IMR-90 (cell line): Measurements from ENCODE around the gene TNS1. TPM values are rescaled to one million over a fixed set of nuclear protein-coding genes. Genes with fewer than 3 reads are reported as not detected.

Experiments
- ATAC-seq: fragments of 200-7000 bp; cut with Tn5 transposase; 2 replicates; pipeline ENCODE4 v1.9.1; 2020; ENCODE audit warnings: low read depth, mild to moderate bottlenecking, moderate library complexity
- BruUV-seq: library from RNA; stranded (reverse); fragments of 400-500 nt; replicated peaks from 2 replicates; lab custom pipeline; 2021; lab: Mats Ljungman, UMichigan
- CTCF ChIA-PET: fragments of 300-600 bp; formaldehyde crosslinking; extraction: SDS; loops from one replicate; lab custom pipeline; 2021; ENCODE audit warnings: antibody characterized with exemption; lab: Yijun Ruan, JAX
- POLR2A ChIA-PET: fragments of 300-600 bp; sonication (Branson Sonifier 250); formaldehyde crosslinking; loops from one replicate; lab custom pipeline; 2022; ENCODE audit warnings: antibody characterized with exemption; ENCODE audit not compliant: unreplicated experiment; lab: Charles Lee
- DNase-seq: peaks from one replicate; pipeline ENCODE4 v3.0.0; 2013
- H2AFZ ChIP-seq: replicated peaks from 2 replicates; pipeline ENCODE3; 2013; ENCODE audit warnings: low read length, mild to moderate bottlenecking; ENCODE audit not compliant: poor library complexity
- H2AK5ac ChIP-seq: 2 replicates; pipeline ENCODE4 v1.6.1; 2013; ENCODE audit warnings: low read depth, low read length, inconsistent platforms
- H2AK9ac ChIP-seq: replicated peaks from 2 replicates; pipeline ENCODE3; 2013; ENCODE audit warnings: mild to moderate bottlenecking, low read depth, low read length, moderate library complexity; ENCODE audit not compliant: poor library complexity
- H2BK120ac ChIP-seq: 2 replicates; pipeline ENCODE4 v1.6.1; 2013; ENCODE audit warnings: low read depth, low read length, inconsistent platforms
- H2BK15ac ChIP-seq: 3 replicates; pipeline ENCODE4 v1.6.1; 2013; ENCODE audit warnings: low read depth, low read length, inconsistent platforms
- H2BK20ac ChIP-seq: 2 replicates; pipeline ENCODE4 v1.6.1; 2013; ENCODE audit warnings: low read depth, mild to moderate bottlenecking, inconsistent platforms, low read length, moderate library complexity
- H2BK5ac ChIP-seq: 2 replicates; pipeline ENCODE4 v1.6.1; 2013; ENCODE audit warnings: mild to moderate bottlenecking, low read depth, low read length, inconsistent platforms; ENCODE audit not compliant: poor library complexity, severe bottlenecking
- H3K14ac ChIP-seq: replicated peaks from 2 replicates; pipeline ENCODE4 v1.6.1; 2013; ENCODE audit warnings: low read depth, low read length, inconsistent platforms
- H3K18ac ChIP-seq: 2 replicates; pipeline ENCODE4 v1.6.1; 2013; ENCODE audit warnings: low read depth, low read length, control low read depth
- H3K23ac ChIP-seq: 2 replicates; pipeline ENCODE4 v1.6.1; 2013; ENCODE audit warnings: low read depth, low read length, inconsistent platforms
- H3K27ac ChIP-seq: 2 replicates; pipeline ENCODE4 v1.5.1; 2013; ENCODE audit warnings: mild to moderate bottlenecking, control low read depth, low read length; ENCODE audit not compliant: insufficient read depth
- H3K27me3 ChIP-seq: 2 replicates; pipeline ENCODE4 v1.6.1; 2013; ENCODE audit warnings: low read length; ENCODE audit not compliant: control insufficient read depth, insufficient read depth
- H3K36me3 ChIP-seq: 2 replicates; pipeline ENCODE4 v1.6.1; 2013; ENCODE audit warnings: low read length, mixed read lengths; ENCODE audit not compliant: control insufficient read depth, insufficient read depth
- H3K4ac ChIP-seq: 2 replicates; pipeline ENCODE4 v1.6.1; 2013; ENCODE audit warnings: low read depth, low read length, inconsistent platforms
- H3K4me1 ChIP-seq: 2 replicates; pipeline ENCODE4 v1.6.1; 2013; ENCODE audit warnings: low read length, mixed read lengths; ENCODE audit not compliant: control insufficient read depth, insufficient read depth
- H3K4me2 ChIP-seq: 2 replicates; pipeline ENCODE4 v1.6.1; 2013; ENCODE audit warnings: low read depth, mild to moderate bottlenecking, control low read depth, low read length, moderate library complexity
- H3K4me3 ChIP-seq: 2 replicates; pipeline ENCODE4 v1.5.1; 2013; ENCODE audit warnings: low read depth, mild to moderate bottlenecking, control low read depth, low read length, moderate library complexity; ENCODE audit not compliant: insufficient read depth
- H3K56ac ChIP-seq: 2 replicates; pipeline ENCODE4 v1.6.1; 2013; ENCODE audit warnings: low read length, inconsistent platforms; ENCODE audit not compliant: insufficient read depth; ENCODE audit errors: extremely low read depth
- H3K79me1 ChIP-seq, 2 experiments: 2 replicates each; pipeline ENCODE4 v1.6.1; 2013; ENCODE audit warnings: low read length in 2 of 2, inconsistent platforms in 1 of 2, low read depth in 1 of 2
- H3K9ac ChIP-seq: 2 replicates; pipeline ENCODE4 v1.6.1; 2013; ENCODE audit warnings: low read depth, low read length, control low read depth
- H3K9me1 ChIP-seq: 2 replicates; pipeline ENCODE4 v1.6.1; 2013; ENCODE audit warnings: low read length, inconsistent platforms; ENCODE audit not compliant: insufficient read depth
- H3K9me3 ChIP-seq: 2 replicates; pipeline ENCODE4 v1.6.1; 2013; ENCODE audit warnings: low read length; ENCODE audit not compliant: control insufficient read depth, insufficient read depth
- H4K20me1 ChIP-seq: 2 replicates; pipeline ENCODE4 v1.6.1; 2013; ENCODE audit warnings: low read length, inconsistent platforms; ENCODE audit not compliant: insufficient read depth
- H4K5ac ChIP-seq: 2 replicates; pipeline ENCODE4 v1.6.1; 2013; ENCODE audit warnings: mild to moderate bottlenecking, low read depth, low read length, control low read depth
- H4K8ac ChIP-seq, 2 experiments: 2 replicates each; pipeline ENCODE4 v1.6.1; 2013; ENCODE audit warnings: low read depth in 2 of 2, low read length in 2 of 2, control low read depth in 1 of 2, inconsistent platforms in 1 of 2
- H4K91ac ChIP-seq: 2 replicates; pipeline ENCODE4 v1.6.1; 2013; ENCODE audit warnings: low read depth, low read length, inconsistent platforms; ENCODE audit not compliant: insufficient read depth
- CEBPB ChIP-seq: IDR thresholded peaks from 2 replicates; pipeline ENCODE4 v1.6.1; 2012; ENCODE audit warnings: low read depth, low read length, improper control_type of control experiment
- NFE2L2 ChIP-seq: fragments of 150-350 bp; IDR thresholded peaks from 2 replicates; pipeline ENCODE4 v1.6.1; 2016; ENCODE audit warnings: low read depth, mild to moderate bottlenecking, low read length
- RCOR1 ChIP-seq: IDR thresholded peaks from 2 replicates; pipeline ENCODE4 v1.6.1; 2012; ENCODE audit warnings: mild to moderate bottlenecking, low read length, improper control_type of control experiment; ENCODE audit not compliant: insufficient replicate concordance
- RFX5 ChIP-seq: IDR thresholded peaks from 2 replicates; pipeline ENCODE4 v1.8.0; 2012; ENCODE audit warnings: low read depth, mild to moderate bottlenecking, low read length, moderate library complexity
- USF2 ChIP-seq: fragments of 150-350 bp; IDR thresholded peaks from 2 replicates; pipeline ENCODE4 v1.6.1; 2017; ENCODE audit warnings: mild to moderate bottlenecking, antibody characterized with exemption, low read length, low read depth
- WGBS, 2 experiments: methylation state at CpG; one replicate each; pipeline versions ENCODE4 v1.1.5 to v1.1.7; 2013; ENCODE audit warnings: missing lambda C conversion rate in 2 of 2; ENCODE audit not compliant: insufficient read length in 1 of 2; ENCODE audit errors: extremely low coverage in 2 of 2; 5-methylcytosine and 5-hydroxymethylcytosine counted together
- dilution Hi-C: fragments of 300-500 bp; cut with HindIII; formaldehyde crosslinking; loops from one replicate; pipeline ENCODE4 v1.14.3; 2018; ENCODE audit warnings: low sequenced_read_pairs; ENCODE audit not compliant: unreplicated experiment
- in situ Hi-C: fragments of 300-500 bp; cut with MboI; formaldehyde crosslinking; loops from 3 replicates; pipeline ENCODE4 v1.14.3; 2019; ENCODE audit warnings: low sequenced_read_pairs, inconsistent platforms, mixed read lengths
- intact Hi-C: fragments of 100-400 bp; cut with micrococcal nuclease; formaldehyde crosslinking; loops from 2 replicates; pipeline ENCODE4 v1.10.0; 2022
- polyA plus RNA-seq, 3 experiments: library from polyadenylated mRNA; depleted of rRNA; stranded (reverse); fragments of >200 nt; gene quantifications; 2 replicates each; pipeline ENCODE4 v1.2.3, GENCODE V29; 2012; ENCODE audit warnings: low replicate concordance in 1 of 3
- total RNA-seq: library from RNA; depleted of rRNA; stranded (reverse); fragments of >200 nt; gene quantifications from 2 replicates; pipeline ENCODE4 v1.2.3, GENCODE V29; 2012

Gene TNS1
- total and polyA plus RNA-seq, 2 of the 4 experiments (the other 2 are of a cell fraction), result 41.1 to 45.2 TPM

GRCh38 chr2:217990389-217990788, 12.4 kb downstream of the TNS1 start:
- H3K9me1 ChIP-seq, result peaks cover 27% of the 10 kb centered on the region
- peaks cover 34% of the 10 kb centered on the region for H3K36me3 ChIP-seq
- no TSS peak for BruUV-seq
- H3K4me1 ChIP-seq, result peaks cover 35% of the 10 kb centered on the region
- CTCF ChIA-PET, result no interaction called here
- peak overlapping the region; percentile 78 for H2AK5ac ChIP-seq
- no peak overlapping the region for H3K4me3 ChIP-seq
- no peak overlapping the region for H3K14ac ChIP-seq
- 89% methylated on average over 3 of the region's 3 CpGs; no CpG with 5 or more reads in 1 of the 2 experiments for WGBS, 2 experiments
- no peak overlapping the region for H3K18ac ChIP-seq
- H3K27me3 ChIP-seq, result no peaks in the 10 kb centered on the region
- peaks cover 34 to 92% of the 10 kb centered on the region in 2 experiments for H3K79me1 ChIP-seq
- no peak overlapping the region; the same call in 1 of the 2 replicates for H3K4ac ChIP-seq
- no peak overlapping the region for H2BK15ac ChIP-seq
- H4K8ac ChIP-seq, result no peak overlapping the region
- intact Hi-C loops, result no loop called here
- no peak overlapping the region for H3K23ac ChIP-seq
- no peak overlapping the region for H2BK120ac ChIP-seq
- ATAC-seq, result no peak
- peaks cover 47% of the 10 kb centered on the region for H4K20me1 ChIP-seq
- POLR2A ChIA-PET, result interaction anchor here (0.6 kb wide), 1 partner anchor 80 kb away, joined by 5 read pairs; no protein-coding TSS in a partner anchor
- H2AFZ ChIP-seq, result peak overlapping the region; percentile 3
- 0 out of 2 replicates have a peak overlapping the region, but pooled peaks have one; percentile 23 for H4K91ac ChIP-seq
- H3K56ac ChIP-seq, result no peak overlapping the region
- dilution Hi-C loops, result no loop called here
- H4K5ac ChIP-seq, result no peak overlapping the region
- no peak for TF ChIP-seq NFE2L2
- TF ChIP-seq CEBPB, result no peak
- TF ChIP-seq USF2, result no peak
- TF ChIP-seq RCOR1, result no peak
- TF ChIP-seq RFX5, result no peak
- no peak overlapping the region for H2AK9ac ChIP-seq
- no peak overlapping the region for H3K27ac ChIP-seq
- in situ Hi-C loops, result no loop called here
- H2BK5ac ChIP-seq, result peak overlapping the region; percentile 25
- H2BK20ac ChIP-seq, result no peak overlapping the region
- no peak overlapping the region for H3K4me2 ChIP-seq
- DNase-seq, result no peak
- no peak overlapping the region for H3K9ac ChIP-seq
- H3K9me3 ChIP-seq, result no peaks in the 10 kb centered on the region
